HL-60/S4 treated with phorbol 12-myristate 13-acetate at 8.2 ng/mL for 4 days and 3 days (cell line): ENCODE data around the gene MRPL24.

ENCODE experiments used
- in situ Hi-C: fragments of 300-500 bp; cut with MboI; formaldehyde crosslinking; loops from 2 replicates; pipeline ENCODE4 v1.15.0; 2022; ENCODE audit warnings: low sequenced_read_pairs

Gene MRPL24

DNA sequence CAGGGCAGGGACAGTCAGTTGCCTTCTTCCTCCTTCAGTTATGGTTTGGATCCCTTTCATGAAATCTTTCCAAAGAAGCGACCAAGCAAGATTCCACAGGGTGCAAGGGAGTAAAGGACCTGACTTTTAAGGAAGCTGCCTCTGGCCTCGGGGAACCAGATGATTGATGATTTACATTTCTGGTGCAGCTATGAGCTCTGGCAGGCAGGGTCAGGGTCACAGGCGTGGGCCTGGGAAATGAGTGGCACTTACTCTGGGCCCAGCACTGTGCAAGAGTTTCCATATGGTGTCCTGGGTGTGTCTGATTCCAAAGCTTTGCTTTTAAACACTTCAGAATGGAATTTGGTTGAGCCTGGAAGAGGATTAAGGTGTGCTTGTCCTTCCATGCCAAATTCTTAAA, 28.3 kb downstream of the MRPL24 start:
- in situ Hi-C loops = no loop called here

DNA sequence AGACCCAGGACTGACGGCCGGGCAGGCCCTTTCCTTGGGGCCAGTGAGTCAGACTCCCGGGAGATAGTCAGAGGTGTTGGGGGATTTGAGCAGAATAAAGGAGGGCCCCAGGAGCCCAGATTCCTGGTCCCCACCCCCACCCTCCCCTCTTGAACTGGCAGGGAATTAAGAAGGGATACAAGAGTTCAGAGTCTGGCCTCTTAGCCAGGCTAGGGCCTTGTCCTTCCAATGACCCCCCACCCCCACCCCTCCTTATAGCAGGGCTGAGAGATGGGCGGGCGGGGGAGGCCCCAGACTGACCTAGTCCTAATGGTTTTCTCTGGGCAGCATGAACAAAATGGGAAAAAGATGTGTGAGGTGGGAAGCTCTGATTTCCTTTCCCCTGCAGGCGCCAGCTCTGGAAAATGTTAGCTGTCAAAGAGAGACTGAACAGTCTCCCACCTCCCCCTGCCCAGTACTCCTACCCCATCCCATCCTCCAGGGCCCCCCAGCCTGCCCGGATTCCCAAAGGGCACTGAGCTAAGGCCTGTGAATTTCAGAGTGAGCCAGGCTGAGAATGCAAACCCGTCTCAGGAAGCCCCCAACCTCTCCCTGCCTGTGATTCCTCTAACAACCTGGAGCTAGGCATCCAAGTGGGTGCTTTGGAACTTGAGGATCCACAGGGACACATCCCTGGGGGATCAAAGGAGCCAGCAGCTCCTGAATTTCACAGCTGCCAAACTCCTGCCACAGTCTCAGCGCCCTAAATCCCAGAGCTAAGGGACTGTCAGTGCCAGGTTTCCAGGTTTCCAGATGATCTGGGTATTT, 29.7 kb downstream of the MRPL24 start:
- in situ Hi-C loops = no loop called here

DNA sequence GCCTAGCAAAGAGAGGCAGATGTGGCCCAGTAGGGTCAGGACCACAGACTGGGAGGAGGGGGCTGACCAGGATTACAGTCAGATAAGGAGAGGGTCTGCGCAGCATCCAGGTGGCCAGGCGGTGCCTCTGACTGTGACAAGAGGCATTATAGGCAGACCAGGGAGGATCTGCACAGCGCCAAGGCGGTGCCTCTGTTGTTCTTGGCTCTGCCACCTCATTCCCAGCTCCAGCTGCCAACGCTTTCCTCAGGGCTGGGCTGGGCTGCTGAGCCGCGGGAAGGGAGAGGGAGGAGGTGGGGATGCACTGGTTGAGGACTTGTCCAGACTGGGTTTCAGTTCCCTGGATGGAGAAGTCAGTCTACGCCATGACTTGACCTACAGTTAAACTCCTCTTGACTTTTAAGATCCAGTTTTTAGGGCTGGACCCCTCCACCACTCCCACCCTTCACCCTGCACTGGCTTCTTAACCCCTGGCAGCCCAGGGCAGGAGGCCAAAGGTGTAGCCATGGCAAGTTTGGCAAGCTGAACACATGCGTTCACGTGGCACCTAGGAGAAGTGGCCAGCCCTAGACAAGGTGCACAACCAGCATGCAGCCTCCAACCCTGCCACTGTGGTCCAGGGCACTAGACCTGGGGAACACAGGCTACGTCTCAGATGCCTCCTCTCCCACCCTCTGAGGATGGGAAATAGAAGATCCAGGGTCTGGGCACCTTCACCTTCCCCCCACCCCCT, 31.0 kb downstream of the MRPL24 start:
- in situ Hi-C loops = no loop called here

GRCh38 chr1:156709031-156709430, 31.9 kb downstream of the MRPL24 start:
- in situ Hi-C loops = no loop called here

- in situ Hi-C loops = no loop called here
These were observed 32.6 kb downstream of the MRPL24 start for GRCh38 chr1:156708218-156708661.

DNA sequence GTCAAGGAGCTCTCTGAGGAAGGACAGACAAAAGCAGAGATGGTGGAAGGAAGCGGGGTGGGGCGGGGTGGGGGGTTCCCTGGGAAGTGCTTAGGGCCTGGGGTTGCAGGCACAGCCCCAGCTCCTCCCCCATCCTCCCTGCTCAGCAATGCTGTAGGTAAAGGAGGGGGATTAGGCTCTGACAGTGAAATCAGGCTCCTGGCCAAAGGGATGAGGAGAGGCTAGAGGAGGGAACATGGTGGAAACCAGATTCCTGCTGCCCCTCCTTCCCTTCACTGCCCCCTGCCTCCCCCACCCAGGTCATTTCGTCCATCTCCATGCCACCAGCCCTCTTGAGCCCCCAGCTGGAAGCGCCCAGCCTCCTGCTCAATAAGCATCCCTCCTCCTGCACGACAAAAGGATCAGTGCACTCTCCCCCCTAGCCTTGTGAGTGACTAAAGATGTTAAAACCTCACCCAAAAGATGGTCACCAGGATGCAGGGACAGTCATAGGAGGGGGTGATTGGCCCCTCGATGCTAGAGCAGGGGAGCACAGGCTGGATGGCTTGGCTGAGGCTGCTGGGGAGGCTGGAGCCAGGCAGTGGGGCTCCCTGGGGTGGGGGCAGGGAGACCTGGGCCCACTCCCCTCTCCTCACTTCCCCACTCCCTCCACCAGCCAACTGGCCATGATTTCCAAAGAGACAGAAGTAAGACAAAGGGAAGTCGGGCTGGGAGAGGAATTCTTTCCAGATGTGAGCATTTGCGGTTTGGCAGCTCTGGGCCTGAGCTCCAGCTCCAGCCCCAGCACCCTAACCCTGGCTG, 33.3 kb downstream of the MRPL24 start:
- in situ Hi-C loops = no loop called here

- in situ Hi-C loops = no loop called here
These were observed 34.1 kb downstream of the MRPL24 start for GRCh38 chr1:156706657-156707416.

- in situ Hi-C loops = no loop called here
These were observed 34.8 kb downstream of the MRPL24 start for GRCh38 chr1:156705918-156706656.

GRCh38 chr1:156705321-156705917, 35.5 kb downstream of the MRPL24 start, which contains the start of gene CRABP2:
CRABP2 (minus strand) TSS chr1:156705583; CDS start chr1:156705446, 137 bp downstream.
- in situ Hi-C loops = no loop called here

DNA sequence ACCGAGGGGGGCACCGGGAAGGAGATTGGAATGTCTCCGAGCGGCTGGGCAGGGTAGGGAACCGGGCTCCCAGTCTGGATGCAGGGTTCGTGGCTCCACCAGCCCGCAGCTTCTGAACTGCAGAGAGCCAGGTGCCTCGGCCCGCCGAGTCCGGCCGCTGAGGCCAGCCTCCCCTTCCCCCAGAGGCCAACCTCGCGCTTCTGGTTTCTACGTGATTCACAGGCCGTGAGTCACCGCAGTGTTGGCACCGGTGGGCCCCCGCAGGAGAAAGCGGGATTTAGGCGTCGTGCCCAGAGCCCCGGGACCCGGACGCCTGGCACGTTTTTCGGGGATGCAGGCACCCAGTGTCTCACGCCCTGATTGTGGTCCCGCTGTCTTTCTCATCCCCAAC, 36.0 kb downstream of the MRPL24 start:
- in situ Hi-C loops = no loop called here

DNA sequence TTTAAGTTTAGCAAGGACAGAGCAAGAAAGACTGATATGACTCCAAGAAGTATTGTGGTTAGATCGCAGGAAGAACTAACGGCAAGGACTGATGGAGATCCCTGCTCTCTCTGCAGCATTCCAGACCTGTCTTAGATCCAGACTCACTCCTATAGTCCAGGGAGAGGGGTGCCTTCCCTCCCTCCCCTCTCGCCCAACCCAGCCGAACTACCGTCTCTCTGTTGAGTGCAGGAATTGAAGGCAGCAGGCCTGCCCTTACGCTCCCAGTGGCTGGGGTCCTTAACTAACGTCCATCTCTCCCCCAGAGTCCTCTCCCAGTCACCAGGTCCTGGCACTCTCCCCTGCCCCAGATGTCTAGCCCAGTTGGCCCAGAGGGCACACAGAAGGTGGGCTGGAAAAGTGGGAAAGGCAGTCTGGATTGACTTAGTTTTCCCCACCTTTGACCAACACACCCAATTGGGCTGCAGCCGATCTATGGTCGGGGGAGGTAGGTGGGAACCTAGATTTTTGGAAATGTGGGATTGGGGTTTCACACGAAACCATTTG, 36.6 kb downstream of the MRPL24 start:
- in situ Hi-C loops = no loop called here

DNA sequence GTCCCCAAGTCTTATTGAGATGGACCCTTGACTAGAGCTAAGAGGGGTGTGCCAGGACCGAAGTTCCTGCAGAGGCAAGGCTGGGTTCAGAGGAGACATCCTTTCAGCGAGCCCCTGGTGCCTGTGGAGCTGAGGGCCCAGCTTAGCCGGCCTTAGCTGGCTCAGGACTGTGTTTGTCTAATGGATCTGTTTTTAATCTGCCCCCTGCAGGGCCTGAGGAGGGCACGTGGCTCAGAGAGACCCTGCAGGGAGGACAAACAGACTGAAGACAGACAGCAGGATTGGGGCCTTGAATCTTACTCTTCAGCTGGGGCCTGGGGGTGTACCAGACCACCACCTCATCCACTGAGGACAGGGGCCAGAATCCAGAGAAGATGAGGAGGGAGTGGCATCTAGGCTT, 37.1 kb downstream of the MRPL24 start:
- in situ Hi-C loops = no loop called here

- in situ Hi-C loops = no loop called here
These were observed 37.6 kb downstream of the MRPL24 start for GRCh38 chr1:156703336-156703735.

DNA sequence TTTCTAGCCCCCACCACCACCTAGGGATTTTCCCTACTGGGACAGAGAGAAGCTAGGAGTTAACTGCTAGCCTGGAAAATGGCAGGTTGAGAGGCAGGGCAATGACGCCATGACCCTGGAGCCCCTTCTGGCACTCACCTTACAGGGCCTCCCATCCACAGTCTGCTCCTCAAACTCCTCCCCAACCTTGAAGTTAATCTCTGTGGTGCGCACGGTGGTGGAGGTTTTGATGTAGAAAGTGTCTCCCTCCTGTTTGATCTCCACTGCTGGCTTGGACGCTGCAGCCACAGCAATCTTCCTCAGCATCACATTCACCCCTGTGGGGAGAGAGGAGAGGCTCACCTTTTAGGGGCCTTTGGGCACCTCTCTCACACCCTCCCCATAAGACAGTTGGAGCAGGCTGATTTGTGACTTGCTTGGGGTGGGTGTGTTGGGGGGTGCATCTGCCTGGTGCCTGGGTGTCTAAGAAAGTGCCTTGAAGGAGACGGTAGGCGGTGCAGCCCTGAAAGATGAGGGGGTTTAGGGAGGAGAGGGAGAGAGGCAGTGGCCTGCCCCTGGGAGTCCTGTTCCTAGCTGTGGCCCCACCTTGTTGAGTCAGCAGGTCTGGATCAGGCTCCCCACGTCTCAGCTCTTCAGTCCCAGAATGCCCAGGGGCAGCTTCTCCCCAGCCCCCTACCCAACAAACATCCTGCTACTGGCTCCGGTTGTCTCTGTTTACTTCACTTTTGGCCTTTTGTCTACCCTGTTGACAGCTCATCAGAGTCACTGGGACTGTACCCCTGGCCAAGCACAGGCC, 40.0 kb downstream of the MRPL24 start:
- in situ Hi-C loops = no loop called here

DNA sequence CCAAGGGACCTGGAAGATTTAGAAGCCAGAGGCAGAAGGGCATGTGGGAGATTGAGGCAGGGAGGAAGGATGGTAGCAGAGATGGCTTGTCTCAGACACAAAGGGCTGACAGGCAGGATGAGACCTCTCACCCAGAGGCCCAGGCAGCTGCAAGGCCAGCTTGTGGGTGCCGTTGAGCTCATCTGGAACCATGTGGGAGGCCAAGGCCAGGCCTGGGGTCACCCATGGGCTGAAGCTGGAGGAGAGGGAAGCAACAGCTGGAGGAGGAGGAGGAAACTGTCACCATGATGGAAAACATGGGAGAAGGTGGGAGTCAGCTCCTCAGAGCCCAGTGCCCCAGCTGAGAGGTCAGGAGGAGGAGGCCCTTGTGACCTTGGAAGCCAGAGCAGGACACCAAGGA, 41.9 kb downstream of the MRPL24 start:
- in situ Hi-C loops = no loop called here

DNA sequence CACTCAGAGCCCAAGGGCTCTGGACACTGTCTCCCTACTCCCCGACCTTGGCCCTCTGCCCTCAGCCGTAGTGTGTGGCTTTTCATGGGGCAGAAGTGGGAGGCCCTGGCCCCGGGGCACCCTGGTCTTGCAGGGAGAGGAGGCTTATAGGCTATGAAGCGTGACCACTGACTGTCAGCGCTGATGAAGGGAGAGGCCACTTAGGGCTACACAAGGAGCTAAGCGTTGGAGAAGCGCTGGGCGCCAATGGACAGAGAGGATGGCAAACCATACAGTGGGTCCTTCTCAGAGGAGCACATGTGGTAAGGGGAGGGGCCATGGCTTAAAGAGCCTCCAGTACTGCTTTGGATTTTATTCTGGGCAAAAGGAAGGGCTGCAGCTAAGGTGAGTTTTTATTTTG, 43.4 kb downstream of the MRPL24 start:
- in situ Hi-C loops = no loop called here

GRCh38 chr1:156696755-156697154, 44.1 kb downstream of the MRPL24 start:
- in situ Hi-C loops = no loop called here

DNA sequence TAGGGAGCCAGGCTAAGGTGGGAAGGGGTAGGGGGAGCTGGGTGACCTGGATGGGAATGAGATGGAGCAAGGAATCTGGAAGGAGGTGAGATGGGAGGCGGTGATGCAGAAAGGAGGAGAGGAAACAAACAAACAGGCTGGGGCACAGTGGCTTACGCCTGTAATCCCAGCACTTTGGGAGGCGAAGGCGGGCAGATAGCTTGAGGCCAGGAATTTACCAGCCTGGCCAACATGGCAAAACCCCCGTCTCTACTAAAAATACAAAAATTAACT, 46.3 kb downstream of the MRPL24 start:
- in situ Hi-C loops = no loop called here
